H54 (cell line): ENCODE measurements around the gene AGXT.
"Not testable (repeated sequence)": the region's sequence is repeated elsewhere in the genome, so short reads cannot be mapped to it uniquely, and the experiment has no call there.

Experiments
- DNase-seq: peaks from one replicate; pipeline ENCODE4 v3.0.0; 2011; ENCODE audit warnings: low spot score, mixed read lengths; ENCODE audit not compliant: insufficient read length
- FAIRE-seq: peaks from 3 replicates; lab custom pipeline; 2011; peaks lifted over from hg19 to GRCh38; lab: Jason Lieb, UNC
- POLR2A ChIP-seq: IDR thresholded peaks from 2 replicates; pipeline ENCODE4 v1.6.1; 2011; ENCODE audit warnings: low read depth, mild to moderate bottlenecking, low read length

AGXT gene

DNA sequence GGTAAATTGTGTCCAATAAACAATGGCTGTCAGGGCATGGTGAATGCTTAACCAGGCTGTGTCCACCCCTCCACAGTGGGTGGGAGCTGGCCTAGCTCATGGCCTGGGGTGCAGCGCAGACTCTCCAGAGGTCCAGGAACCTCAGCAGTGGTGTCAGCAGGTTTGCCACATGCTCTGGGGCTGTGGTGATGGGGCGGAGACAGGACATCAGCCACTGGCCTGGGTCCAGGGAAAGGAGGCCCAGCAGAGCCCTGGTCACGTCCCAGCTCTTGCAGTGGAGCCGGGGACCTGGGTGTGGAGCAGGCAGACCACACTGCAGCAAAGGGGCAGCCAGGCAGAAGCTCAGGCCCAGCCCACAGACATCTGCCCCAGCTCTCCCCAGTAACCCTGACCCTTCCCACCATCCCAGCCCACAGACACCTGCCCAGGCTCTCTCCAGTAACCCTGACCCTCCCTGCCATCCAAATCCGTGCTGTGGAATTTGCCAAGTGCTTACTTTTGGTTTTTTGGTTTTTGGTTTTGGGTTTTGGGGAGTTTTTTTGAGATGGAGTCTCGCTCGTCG is 34.8 kb upstream of the AGXT start:
- TF ChIP-seq POLR2A: no peak
- FAIRE-seq: no peak

DNA sequence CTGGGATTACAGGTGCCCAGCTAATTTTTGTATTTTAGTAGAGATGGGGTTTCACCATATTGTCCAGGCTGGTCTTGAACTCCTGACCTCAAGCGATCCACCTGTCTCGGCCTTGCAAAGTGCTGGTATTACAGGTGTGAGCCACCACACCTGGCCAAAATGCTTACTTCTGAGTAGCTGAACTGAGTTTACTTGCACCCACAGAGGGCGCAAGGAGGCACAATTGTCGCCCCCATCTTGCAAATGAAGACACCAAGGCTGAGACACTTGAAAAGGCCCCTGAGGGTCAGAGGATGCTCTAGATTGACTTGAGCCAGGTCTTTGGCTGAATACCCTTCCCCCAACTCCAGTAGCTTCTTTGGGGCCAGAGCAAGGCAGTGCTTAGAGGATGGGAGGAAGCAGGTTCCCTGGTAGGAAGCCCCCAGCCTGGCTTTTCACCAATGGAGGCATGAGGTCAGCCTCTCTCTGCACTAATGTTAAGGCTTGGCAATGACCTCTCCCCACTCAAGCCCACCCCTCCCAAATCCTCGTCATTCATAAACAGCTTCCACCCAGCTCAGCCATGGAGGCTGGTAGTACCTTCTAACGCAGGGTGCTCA is 34.1 kb upstream of the AGXT start:
- no peak for DNase-seq
- FAIRE-seq: no peak
- TF ChIP-seq POLR2A: no peak

More for the DNA sequence above, 34.8 kb upstream of the AGXT start:
- no peak for DNase-seq

DNA sequence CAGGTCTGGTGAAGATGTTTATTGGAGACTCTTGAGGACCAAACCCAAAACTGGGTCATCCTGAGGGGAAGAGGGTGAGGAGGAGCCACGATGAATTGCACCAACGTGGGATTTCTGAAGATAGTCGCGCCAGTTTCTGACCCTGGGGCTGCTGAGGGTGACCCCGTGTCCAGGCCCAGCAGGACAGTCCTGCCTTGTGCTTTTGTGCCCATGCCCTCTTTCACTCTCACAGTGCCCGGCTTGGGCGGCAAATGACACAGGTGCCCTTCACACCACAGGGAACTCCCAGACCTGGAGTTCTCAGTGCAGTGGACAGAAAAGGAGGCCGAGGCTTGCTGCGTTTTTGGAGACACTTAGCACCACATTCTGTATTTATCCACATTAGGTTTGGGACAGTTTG is 33.1 kb upstream of the AGXT start:
- FAIRE-seq: no peak
- no peak for TF ChIP-seq POLR2A
- no peak for DNase-seq

DNA sequence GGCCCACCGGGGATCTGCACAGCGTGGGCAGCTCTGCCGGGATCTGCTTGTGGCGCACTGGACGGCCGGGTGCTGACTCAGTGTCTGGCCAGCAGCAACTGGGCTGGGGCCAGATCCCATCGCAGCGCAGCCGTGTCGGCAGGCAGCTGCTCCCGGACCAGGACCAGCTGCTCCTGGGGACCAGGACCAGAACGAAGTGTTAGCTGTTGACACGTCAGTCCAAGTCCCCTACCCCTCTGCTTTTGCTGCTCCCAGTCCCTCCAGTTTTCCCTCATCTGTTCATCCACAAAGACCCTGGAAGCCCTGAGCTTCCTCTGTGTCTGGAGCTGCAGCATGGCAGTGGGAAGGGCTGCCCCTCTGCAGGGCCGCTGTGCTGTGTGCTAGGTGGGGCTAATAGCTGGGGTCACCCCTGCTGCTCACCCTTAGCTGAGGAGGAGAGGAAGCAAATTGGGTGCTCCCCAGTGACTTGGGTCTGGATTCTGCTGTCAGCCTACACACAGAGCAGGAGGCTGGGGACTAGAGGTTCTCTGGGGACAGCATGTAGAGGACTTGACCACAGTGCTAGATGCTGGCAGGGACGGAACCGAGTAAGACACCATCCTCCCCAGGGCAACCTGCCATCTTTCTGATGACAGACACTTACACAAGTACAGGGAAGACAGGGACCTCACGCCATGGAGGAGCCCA is 31.7 kb upstream of the AGXT start:
- peak; percentile 69 for DNase-seq
- no peak for FAIRE-seq
- no peak for TF ChIP-seq POLR2A

DNA sequence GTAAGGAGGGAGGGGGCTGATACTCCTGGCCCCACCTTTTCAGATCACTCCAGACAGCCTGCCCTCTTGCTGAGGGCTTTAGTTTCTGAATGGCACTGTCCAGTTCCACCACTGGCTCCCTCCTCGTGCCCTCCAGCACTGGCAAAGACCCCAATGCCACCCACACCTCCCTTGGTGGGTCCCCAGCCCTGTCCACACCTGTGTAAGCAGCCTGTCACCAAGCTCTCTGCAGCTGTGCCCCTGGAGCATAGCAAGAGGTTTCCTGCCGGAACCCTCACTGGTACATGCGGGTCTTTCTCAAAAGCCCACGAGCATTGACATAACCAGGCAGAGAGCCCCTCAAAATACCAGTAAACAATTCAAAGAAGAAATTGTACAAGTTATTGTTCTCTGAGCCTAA is 31.0 kb upstream of the AGXT start:
- DNase-seq (no peak), FAIRE-seq (no peak)

DNA sequence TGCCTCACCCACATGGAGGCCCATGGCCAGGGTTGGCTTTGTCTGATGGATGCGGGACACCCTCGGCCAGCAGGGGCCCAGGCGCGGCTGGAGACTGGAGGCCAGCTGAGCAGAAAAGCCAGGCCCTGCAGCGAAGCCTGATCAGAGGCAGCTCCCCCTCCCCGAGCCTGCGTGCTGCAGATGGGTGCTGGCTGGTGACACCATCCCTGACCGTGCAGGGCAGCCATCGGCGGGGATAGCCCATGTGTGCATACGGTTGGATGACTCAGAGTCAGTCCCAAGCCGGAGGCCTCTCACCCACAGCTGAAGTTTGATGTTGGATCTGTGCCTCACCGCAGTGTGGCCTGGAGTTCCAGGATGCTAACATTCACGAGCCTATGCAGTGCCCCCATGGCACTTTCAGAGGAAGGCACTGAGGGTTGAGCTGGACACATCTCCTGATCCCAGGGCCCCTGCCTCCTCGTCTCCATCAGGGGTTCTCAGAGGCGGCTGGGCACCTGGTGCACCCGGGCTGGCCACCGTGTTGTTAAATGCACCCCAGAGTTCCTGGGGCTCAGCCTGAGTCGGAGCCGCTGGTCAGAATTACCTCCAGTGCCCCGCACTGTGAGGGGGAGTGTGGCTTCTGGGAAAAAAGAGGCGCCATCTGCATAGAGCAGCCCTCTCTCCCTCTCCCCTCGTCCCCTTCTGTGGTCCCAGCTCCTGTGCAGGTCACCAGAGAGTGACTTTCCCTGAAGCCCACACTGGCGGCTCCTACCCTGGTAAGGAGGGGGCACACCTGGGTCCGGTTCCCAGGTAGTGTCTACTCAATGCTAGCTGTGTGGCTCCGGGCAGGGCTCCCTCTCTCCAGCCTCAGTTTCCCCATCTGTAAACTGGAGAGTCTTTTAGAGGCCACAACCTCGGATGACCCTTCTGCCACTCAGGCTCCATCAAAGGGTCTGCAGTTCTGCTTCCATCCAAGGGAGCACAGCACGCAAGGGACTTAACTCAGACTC is 29.2 kb upstream of the AGXT start:
- FAIRE-seq (no peak), DNase-seq (no peak)
- TF ChIP-seq POLR2A: no peak

More for the DNA sequence above, 31.0 kb upstream of the AGXT start:
- no peak for TF ChIP-seq POLR2A

DNA sequence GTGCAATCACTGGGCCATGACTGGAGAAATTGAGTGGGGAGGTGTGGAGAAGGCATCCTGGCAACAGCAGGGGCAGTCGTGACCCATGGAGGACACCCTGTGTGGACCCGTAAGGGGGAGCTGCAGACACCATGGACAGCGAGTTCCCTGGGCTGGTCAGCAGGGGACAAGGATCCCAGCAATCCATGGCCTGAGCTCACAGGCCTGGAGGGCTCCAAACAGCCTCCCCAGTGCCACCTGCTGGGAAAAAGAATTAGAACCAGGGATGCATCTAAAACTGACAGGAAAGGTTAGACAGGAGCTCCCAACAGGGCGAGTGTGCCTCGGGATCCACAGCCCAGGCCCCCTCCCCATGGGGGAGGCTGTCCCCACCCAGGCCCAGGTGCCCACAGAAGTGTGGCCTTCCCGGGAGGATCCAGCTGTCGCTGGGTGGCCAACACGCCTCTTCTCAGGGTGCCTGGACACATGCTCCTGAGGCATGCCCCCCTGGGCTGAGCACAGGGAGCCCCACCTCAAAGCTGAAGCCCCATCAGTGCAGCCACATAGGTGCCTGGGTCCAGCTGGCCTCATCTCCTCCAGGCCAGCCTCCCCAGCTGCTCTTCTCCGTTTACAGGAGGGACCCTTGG is 28.1 kb upstream of the AGXT start:
- TF ChIP-seq POLR2A: no peak
- no peak for FAIRE-seq
- peak; percentile 79 for DNase-seq

DNA sequence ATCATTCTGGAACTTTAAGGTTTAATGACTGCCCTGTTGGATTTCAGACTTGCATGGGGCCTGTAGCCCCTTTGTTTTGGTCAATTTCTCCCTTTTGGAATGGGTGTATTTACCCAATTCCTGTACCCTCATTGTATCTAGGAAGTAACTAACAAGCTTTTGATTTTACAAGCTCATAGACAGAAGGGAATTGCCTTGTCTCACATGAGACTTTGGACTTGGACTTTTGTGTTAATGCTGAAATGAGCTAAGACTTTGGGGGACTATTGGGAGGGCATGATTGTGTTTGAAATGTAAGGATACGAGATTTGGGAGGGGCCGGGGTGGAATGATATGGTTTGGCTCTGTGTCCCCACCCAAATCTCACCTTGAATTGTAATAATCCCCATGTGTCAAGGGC is 22.3 kb upstream of the AGXT start:
- DNase-seq, FAIRE-seq: not testable (repeated sequence)

DNA sequence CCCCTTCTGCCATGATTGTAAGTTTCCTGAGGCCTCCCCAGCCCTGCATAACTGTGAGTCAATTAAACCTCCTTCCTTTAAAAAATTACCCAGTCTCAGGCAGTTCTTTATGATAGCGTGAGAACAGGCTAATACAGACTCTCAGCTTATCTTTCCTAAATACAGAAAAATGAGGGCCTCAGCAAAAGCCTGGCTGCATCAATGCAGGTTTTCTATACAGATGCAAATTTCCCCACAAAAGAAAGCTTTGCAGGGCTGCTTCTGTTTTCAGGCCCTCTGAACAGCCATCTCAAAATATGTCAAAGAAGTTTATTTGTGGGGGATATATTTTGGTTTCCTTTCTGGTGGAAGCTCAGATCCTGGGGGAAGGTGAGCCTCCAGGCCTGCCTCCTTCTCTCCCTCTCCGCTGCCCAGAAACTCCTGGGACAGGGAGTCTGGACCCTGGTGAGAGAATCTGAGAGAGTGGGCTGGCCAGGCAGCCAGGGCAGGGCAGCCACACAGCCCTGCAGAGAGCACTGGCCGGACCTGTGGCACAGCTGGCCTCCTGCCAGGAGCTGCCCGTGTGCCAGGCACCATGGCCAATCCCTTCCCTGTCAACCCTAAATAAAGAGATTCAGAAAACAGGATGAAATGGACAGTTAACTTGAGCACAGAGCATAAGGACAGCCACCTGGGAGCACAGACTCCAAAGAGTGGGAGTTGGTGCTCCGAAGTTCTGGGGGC is 21.6 kb upstream of the AGXT start:
- FAIRE-seq: no peak
- TF ChIP-seq POLR2A: no peak
- DNase-seq: no peak

DNA sequence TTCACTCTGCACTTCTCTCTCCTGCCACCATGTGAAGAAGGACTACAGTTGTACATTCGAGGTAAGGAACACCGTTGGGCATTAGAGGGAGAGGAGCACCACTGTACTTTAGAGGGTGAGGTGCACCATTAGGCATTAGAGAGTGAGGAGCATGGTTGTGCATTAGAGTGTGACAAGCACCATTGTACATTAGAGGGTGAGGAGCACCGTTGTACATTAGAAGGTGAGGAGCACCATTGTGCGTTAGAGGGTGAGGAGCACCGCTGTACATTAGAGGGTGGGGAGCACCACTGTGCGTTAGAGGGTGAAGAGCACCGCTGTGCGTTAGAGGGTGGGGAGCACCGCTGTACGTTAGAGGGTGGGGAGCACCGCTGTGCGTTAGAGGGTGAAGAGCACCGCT is 20.8 kb upstream of the AGXT start:
- TF ChIP-seq POLR2A: no peak
- FAIRE-seq (no peak), DNase-seq (no peak)

DNA sequence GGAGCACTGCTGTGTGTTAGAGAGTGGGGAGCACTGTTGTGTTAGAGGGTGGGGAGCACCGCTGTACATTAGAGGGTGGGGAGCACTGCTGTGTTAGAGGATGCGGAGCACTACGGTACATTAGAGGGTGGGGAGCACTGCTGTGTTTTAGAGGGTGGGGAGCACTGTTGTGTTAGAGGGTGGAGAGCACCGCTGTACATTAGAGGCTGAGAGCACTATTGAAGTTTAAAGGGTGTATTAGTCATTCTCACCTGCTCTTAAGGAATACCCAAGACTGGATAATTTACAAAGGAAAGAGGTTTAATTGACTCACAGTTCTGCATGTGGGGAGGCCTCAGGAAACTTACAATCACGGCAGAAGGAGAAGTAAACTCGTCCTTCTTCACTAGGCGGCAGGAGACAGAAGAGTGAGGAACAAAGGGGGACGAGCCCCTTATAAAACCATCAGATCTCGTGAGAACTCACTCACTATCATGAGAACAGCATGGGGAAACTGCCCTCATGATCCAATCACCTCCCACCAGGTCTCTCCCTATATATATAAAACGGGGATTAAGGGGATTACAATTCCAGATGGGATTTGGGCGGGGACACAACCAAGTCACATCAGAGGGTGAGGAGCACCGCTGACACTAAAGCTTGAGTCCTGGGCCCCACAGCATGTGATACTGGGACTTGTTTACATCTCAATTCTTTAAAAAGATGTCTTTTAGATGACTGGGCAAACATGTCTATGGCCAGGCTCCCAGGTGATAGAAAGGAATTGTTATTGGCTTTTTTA is 19.5 kb upstream of the AGXT start:
- DNase-seq: no peak
- no peak for FAIRE-seq
- no peak for TF ChIP-seq POLR2A

DNA sequence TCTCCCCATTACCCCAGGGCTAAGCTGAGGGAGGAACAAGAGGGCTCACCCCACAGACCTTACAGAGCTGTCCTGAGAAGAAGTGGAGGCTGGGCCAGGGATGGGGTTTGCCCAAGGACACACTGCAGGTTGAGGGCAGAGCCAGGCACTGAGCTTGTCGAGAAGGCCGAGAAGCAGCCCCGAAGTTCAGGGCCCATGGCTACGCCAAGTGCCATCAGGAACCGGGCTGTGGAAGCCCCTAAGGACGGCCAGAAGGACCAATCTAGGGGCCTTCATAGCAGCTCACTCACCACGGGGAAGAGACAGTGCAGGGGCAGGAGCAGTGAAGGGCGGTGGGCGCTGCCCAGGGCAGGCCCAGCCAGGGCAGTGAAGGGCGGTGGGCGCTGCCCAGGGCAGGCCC is 18.6 kb upstream of the AGXT start:
- no peak for DNase-seq
- no peak for FAIRE-seq
- TF ChIP-seq POLR2A: no peak

DNA sequence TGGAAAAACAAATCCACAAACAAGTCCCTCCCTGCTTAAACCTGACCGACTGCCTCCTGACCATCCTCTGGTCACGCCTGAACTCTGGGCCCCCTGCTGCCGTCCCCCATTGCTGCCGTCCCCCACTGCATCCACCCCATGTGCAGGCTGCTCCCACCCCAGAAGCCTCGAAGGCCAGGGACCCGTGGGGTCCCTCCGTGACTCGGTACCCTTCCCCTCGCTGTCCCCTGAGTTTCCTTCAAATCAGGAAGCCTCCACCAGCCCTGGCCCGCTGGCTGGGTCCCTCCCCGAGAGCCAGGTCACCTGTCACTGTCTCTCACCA is 17.9 kb upstream of the AGXT start:
- TF ChIP-seq POLR2A: no peak
- DNase-seq: no peak
- FAIRE-seq: no peak
